OCI-M1 (cell line): ENCODE data around the gene MRNIP.

Source experiments
- DNase-seq: peaks from one replicate; lab custom pipeline; 2025; lab: John Stamatoyannopoulos, UW

MRNIP gene

GRCh38 chr5:179803651-179804554 lies 54.7 kb downstream of the MRNIP start:
- DNase-seq, result peak; percentile 77

GRCh38 chr5:179802950-179803562 lies 55.6 kb downstream of the MRNIP start:
- DNase-seq, result no peak

- no peak for DNase-seq
Measured at GRCh38 chr5:179802207-179802883, 56.3 kb downstream of the MRNIP start.

- DNase-seq, result peak; percentile 21
Measured at GRCh38 chr5:179801304-179802206, 57.1 kb downstream of the MRNIP start.

GRCh38 chr5:179800696-179801201 lies 57.9 kb downstream of the MRNIP start:
- DNase-seq, result no peak

GRCh38 chr5:179800071-179800695 lies 58.4 kb downstream of the MRNIP start:
- DNase-seq, result no peak

GRCh38 chr5:179799644-179799973 lies 59.0 kb downstream of the MRNIP start:
- DNase-seq, result no peak

GRCh38 chr5:179798771-179799643 lies 59.6 kb downstream of the MRNIP start:
- no peak for DNase-seq

- no peak for DNase-seq
Measured at GRCh38 chr5:179798144-179798770, 60.4 kb downstream of the MRNIP start.

- no peak for DNase-seq
Measured at GRCh38 chr5:179797741-179798140, 60.9 kb downstream of the MRNIP start.

- DNase-seq, result no peak
Measured at GRCh38 chr5:179796877-179797608, 61.6 kb downstream of the MRNIP start.

- peak; percentile 91 for DNase-seq
Measured at GRCh38 chr5:179795863-179796833, 62.5 kb downstream of the MRNIP start.

GRCh38 chr5:179795049-179795862 lies 63.4 kb downstream of the MRNIP start:
- peak; percentile 54 for DNase-seq

- DNase-seq, result peak; percentile 35
Measured at GRCh38 chr5:179794575-179794974, 64.0 kb downstream of the MRNIP start.

- DNase-seq, result no peak
Measured at GRCh38 chr5:179794171-179794570, 64.4 kb downstream of the MRNIP start.

- peak; percentile 66 for DNase-seq
Measured at GRCh38 chr5:179793468-179794139, 65.0 kb downstream of the MRNIP start, which contains the start of gene LTC4S. TSS of gene LTC4S (plus strand) at chr5:179793986. CDS start at chr5:179794081, 95 bp downstream.
